Astrocyte (in vitro differentiated cells and primary cell): ENCODE data around the gene RALGPS1. TPM values are rescaled to one million over a fixed set of nuclear protein-coding genes. Genes with fewer than 3 reads are reported as not detected.

ENCODE experiments used
- DNase-seq: peaks from one replicate; pipeline ENCODE4 v3.0.0-alpha.2; 2010; ENCODE audit warnings: low read depth
- FAIRE-seq: peaks from 2 replicates; lab custom pipeline; 2011; peaks lifted over from hg19 to GRCh38; lab: Jason Lieb, UNC
- H2AFZ ChIP-seq: 2 replicates; pipeline ENCODE4 v1.6.0; 2012; ENCODE audit warnings: low read depth, low read length, inconsistent platforms
- H3K27ac ChIP-seq: 2 replicates; pipeline ENCODE4 v1.5.1; 2011; ENCODE audit warnings: low read depth, low read length, inconsistent platforms
- H3K27me3 ChIP-seq: 2 replicates; pipeline ENCODE4 v1.6.0; 2011; ENCODE audit warnings: low read length, inconsistent platforms; ENCODE audit not compliant: insufficient read depth
- H3K36me3 ChIP-seq: 2 replicates; pipeline ENCODE4 v1.5.1; 2011; ENCODE audit warnings: low read length, inconsistent platforms; ENCODE audit not compliant: insufficient read depth
- H3K4me1 ChIP-seq: 2 replicates; pipeline ENCODE4 v1.5.1; 2011; ENCODE audit warnings: low read length, inconsistent platforms; ENCODE audit not compliant: insufficient read depth
- H3K4me2 ChIP-seq: 2 replicates; pipeline ENCODE4 v1.6.0; 2012; ENCODE audit warnings: low read length, inconsistent platforms
- H3K4me3 ChIP-seq: 2 replicates; pipeline ENCODE4 v1.5.1; 2011; ENCODE audit warnings: low read depth, mild to moderate bottlenecking, low read length, inconsistent platforms; ENCODE audit not compliant: insufficient read depth
- H3K79me2 ChIP-seq: 2 replicates; pipeline ENCODE4 v1.6.0; 2012; ENCODE audit warnings: mild to moderate bottlenecking, low read length, inconsistent platforms; ENCODE audit not compliant: insufficient read depth
- H3K9ac ChIP-seq: 2 replicates; pipeline ENCODE4 v1.6.0; 2012; ENCODE audit warnings: mild to moderate bottlenecking, low read length, inconsistent platforms
- H3K9me3 ChIP-seq: 2 replicates; pipeline ENCODE4 v1.5.1; 2012; ENCODE audit warnings: low read depth, mild to moderate bottlenecking, low read length, inconsistent platforms; ENCODE audit not compliant: insufficient read depth
- H4K20me1 ChIP-seq: 2 replicates; pipeline ENCODE4 v1.6.0; 2012; ENCODE audit warnings: low read length, inconsistent platforms; ENCODE audit not compliant: insufficient read depth
- H3K27ac Mint-ChIP-seq: one replicate; pipeline ENCODE4 v1.8.0; 2021; ENCODE audit warnings: mild to moderate bottlenecking, mixed read lengths; ENCODE audit not compliant: unreplicated experiment
- H3K27me3 Mint-ChIP-seq: one replicate; pipeline ENCODE4 v1.8.0; 2021; ENCODE audit warnings: low read depth, mixed read lengths; ENCODE audit not compliant: unreplicated experiment
- H3K36me3 Mint-ChIP-seq: one replicate; pipeline ENCODE4 v1.8.0; 2021; ENCODE audit warnings: low read depth, mixed read lengths; ENCODE audit not compliant: unreplicated experiment
- H3K4me1 Mint-ChIP-seq: one replicate; pipeline ENCODE4 v1.8.0; 2021; ENCODE audit warnings: low read depth, mixed read lengths; ENCODE audit not compliant: unreplicated experiment
- H3K4me3 Mint-ChIP-seq: one replicate; pipeline ENCODE4 v1.8.0; 2021; ENCODE audit warnings: mild to moderate bottlenecking, moderate library complexity, mixed read lengths; ENCODE audit not compliant: unreplicated experiment
- H3K9me3 Mint-ChIP-seq: one replicate; pipeline ENCODE4 v1.8.0; 2021; ENCODE audit warnings: mild to moderate bottlenecking, mixed read lengths; ENCODE audit not compliant: unreplicated experiment
- EZH2 ChIP-seq: IDR thresholded peaks from 2 replicates; pipeline ENCODE4 v1.6.1; 2012; ENCODE audit warnings: mild to moderate bottlenecking, low read length, inconsistent platforms; ENCODE audit not compliant: insufficient read depth
- total RNA-seq: library from RNA; stranded (reverse); gene quantifications from 2 replicates; pipeline ENCODE4 v1.2.1, GENCODE V29; 2021
- TF ChIP-seq, protein P1 (sequence below): IDR thresholded peaks from 2 replicates; pipeline ENCODE4 v1.5.1; 2011; ENCODE audit warnings: low read depth, mild to moderate bottlenecking, inconsistent platforms, low read length, moderate library complexity; ENCODE audit not compliant: insufficient read depth

RALGPS1 gene
- total RNA-seq, 1 donor from 2014 or later: 2.8 TPM

DNA sequence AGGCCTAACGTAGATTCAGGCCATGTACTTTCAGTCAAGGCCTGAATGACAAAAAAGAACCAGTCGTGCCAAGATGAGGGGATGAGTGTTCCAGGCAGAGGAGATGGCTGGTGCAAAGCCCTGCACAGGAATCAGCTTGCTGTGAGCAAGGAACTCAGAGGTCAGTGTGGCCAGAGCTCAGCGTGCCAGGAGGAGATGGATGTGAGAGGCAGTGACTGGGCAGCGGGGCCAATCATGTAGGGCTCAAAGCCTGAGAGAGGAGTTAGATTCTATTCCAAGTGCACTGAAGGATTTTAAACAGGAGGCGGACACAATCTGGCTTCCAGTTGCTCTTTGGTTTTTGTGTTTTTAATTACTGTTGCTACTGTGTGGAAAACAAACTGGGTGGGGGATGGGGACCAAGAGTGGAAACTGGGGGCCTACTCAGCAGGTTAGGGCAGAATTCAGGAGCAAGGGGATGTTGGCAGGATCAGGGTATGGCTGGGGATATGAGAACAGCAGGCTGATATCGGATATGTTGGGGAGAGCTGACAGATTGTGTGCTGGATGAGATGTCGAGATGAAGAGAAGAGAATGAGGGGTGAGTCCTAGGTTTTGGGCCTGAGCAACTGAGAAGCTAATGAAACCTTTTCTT, 143.5 kb downstream of the RALGPS1 start:
- no peak overlapping the region for H3K4me2 ChIP-seq
- no peak overlapping the region for H3K9ac ChIP-seq
- no peaks in the 10 kb centered on the region for H3K79me2 ChIP-seq
- no peak overlapping the region for H3K4me3 ChIP-seq
- Mint-ChIP-seq H3K9me3 (no peaks in the 10 kb centered on the region), H3K4me3 (no peak overlapping the region), H3K36me3 (no peaks in the 10 kb centered on the region), H3K27ac (no peak overlapping the region), H3K27me3 (peaks cover 5% of the 10 kb centered on the region), H3K4me1 (peaks cover 7% of the 10 kb centered on the region)
- peaks cover 3% of the 10 kb centered on the region for H3K27me3 ChIP-seq
- no peak for TF ChIP-seq EZH2
- TF ChIP-seq, protein P1, sequence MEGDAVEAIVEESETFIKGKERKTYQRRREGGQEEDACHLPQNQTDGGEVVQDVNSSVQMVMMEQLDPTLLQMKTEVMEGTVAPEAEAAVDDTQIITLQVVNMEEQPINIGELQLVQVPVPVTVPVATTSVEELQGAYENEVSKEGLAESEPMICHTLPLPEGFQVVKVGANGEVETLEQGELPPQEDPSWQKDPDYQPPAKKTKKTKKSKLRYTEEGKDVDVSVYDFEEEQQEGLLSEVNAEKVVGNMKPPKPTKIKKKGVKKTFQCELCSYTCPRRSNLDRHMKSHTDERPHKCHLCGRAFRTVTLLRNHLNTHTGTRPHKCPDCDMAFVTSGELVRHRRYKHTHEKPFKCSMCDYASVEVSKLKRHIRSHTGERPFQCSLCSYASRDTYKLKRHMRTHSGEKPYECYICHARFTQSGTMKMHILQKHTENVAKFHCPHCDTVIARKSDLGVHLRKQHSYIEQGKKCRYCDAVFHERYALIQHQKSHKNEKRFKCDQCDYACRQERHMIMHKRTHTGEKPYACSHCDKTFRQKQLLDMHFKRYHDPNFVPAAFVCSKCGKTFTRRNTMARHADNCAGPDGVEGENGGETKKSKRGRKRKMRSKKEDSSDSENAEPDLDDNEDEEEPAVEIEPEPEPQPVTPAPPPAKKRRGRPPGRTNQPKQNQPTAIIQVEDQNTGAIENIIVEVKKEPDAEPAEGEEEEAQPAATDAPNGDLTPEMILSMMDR: no peak
- DNase-seq: no peak
- H3K27ac ChIP-seq: no peak overlapping the region
- no peaks in the 10 kb centered on the region for H3K36me3 ChIP-seq
- H2AFZ ChIP-seq: no peak overlapping the region
- H3K4me1 ChIP-seq: no peaks in the 10 kb centered on the region
- FAIRE-seq: no peak
- H4K20me1 ChIP-seq: no peaks in the 10 kb centered on the region
- no peaks in the 10 kb centered on the region for H3K9me3 ChIP-seq

DNA sequence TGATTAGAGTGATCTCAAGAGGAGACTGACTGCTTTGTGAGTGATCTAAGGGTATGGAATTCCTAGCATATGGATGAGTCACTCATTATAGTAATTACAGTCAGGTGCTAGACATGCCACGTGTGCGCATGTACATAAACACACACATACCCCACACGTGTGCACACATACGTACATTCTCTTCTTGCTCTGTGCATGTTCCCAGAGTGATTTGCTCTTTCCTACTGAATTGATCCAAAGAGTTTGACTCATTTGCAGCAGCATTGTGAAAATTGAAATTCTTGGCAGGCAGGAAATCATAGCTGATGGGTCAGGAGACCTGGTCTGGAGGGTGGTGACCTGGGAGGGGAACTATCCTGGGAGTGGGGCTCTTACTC, 144.1 kb downstream of the RALGPS1 start:
- H2AFZ ChIP-seq: no peak overlapping the region
- no peak for DNase-seq
- Mint-ChIP-seq H3K4me3 (no peak overlapping the region), H3K27ac (no peak overlapping the region), H3K9me3 (no peaks in the 10 kb centered on the region), H3K36me3 (no peaks in the 10 kb centered on the region), H3K27me3 (peaks cover 5% of the 10 kb centered on the region), H3K4me1 (peaks cover 7% of the 10 kb centered on the region)
- no peak for TF ChIP-seq EZH2
- TF ChIP-seq, protein P1: no peak
- H4K20me1 ChIP-seq: no peaks in the 10 kb centered on the region
- FAIRE-seq: no peak
- H3K27me3 ChIP-seq: peaks cover 3% of the 10 kb centered on the region
- no peaks in the 10 kb centered on the region for H3K36me3 ChIP-seq
- H3K9me3 ChIP-seq: no peaks in the 10 kb centered on the region
- H3K4me3 ChIP-seq: no peak overlapping the region
- no peak overlapping the region for H3K4me2 ChIP-seq
- H3K9ac ChIP-seq: no peak overlapping the region
- no peaks in the 10 kb centered on the region for H3K79me2 ChIP-seq
- H3K27ac ChIP-seq: no peak overlapping the region
- no peaks in the 10 kb centered on the region for H3K4me1 ChIP-seq

DNA sequence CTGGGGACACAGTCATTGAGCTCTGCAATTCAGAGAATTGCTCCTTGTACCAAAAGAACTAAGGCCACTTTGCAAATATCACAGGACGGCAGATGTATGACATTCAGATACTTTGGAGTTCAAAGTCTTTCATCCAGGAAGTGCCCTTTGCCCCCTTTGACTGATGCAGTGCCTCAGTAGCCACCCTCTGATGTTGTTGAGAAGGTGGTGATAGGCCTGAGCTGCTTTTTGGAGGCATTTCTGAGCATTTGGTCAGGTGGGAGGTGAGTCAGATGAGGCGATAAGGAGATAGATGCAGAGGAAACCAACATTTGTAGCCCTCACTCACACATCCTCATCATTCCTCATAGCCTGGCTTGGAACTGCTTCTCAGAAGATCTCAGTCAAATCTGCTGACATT, 144.4 kb downstream of the RALGPS1 start:
- H4K20me1 ChIP-seq: no peaks in the 10 kb centered on the region
- H3K4me1 ChIP-seq: no peaks in the 10 kb centered on the region
- Mint-ChIP-seq H3K27me3 (peaks cover 2% of the 10 kb centered on the region), H3K4me1 (peaks cover 7% of the 10 kb centered on the region), H3K4me3 (no peak overlapping the region), H3K9me3 (no peaks in the 10 kb centered on the region), H3K27ac (no peak overlapping the region), H3K36me3 (no peaks in the 10 kb centered on the region)
- H3K4me2 ChIP-seq: no peak overlapping the region
- no peak overlapping the region for H3K4me3 ChIP-seq
- no peaks in the 10 kb centered on the region for H3K9me3 ChIP-seq
- no peaks in the 10 kb centered on the region for H3K79me2 ChIP-seq
- H3K9ac ChIP-seq: no peak overlapping the region
- H2AFZ ChIP-seq: no peak overlapping the region
- FAIRE-seq (no peak), DNase-seq (no peak)
- H3K27me3 ChIP-seq: peaks cover 3% of the 10 kb centered on the region
- TF ChIP-seq EZH2: no peak
- TF ChIP-seq, protein P1: no peak
- H3K36me3 ChIP-seq: no peaks in the 10 kb centered on the region
- H3K27ac ChIP-seq: no peak overlapping the region
